SHP77 (cell line): ENCODE data around the gene B4GALT4.
A peak's percentile ranks its signal among the peaks of the same experiment; 100 is the strongest.
"Not testable (repeated sequence)": the region's sequence is repeated elsewhere in the genome, so short reads cannot be mapped to it uniquely, and the experiment has no call there.

Experiments used
- DNase-seq, 2 experiments: peaks; one replicate each; lab custom pipeline; 2025; lab: John Stamatoyannopoulos, UW

Gene B4GALT4

GRCh38 chr3:119240591-119241434 lies at the start of gene B4GALT4:
Gene B4GALT4 (minus strand): TSS chr3:119240878. CDS start chr3:119230099, 10,779 bp downstream.
- peak; percentile 76 to 85 for DNase-seq

- DNase-seq: no peak
Measured at GRCh38 chr3:119289404-119289770, 48.7 kb upstream of the B4GALT4 start.

- DNase-seq: no peak
Measured at GRCh38 chr3:119288669-119289403, 48.2 kb upstream of the B4GALT4 start.

- DNase-seq: no peak
Measured at GRCh38 chr3:119279584-119280243, 39.0 kb upstream of the B4GALT4 start.

GRCh38 chr3:119279101-119279554 lies 38.5 kb upstream of the B4GALT4 start:
- DNase-seq: peak in 1 of 2 experiments; percentile 1

- DNase-seq: no peak
Measured at GRCh38 chr3:119276680-119277079, 36.0 kb upstream of the B4GALT4 start.

- DNase-seq: not testable (repeated sequence)
Measured at GRCh38 chr3:119270212-119270611, 29.5 kb upstream of the B4GALT4 start.

GRCh38 chr3:119261055-119261454 lies 20.4 kb upstream of the B4GALT4 start:
- no peak for DNase-seq

- no peak for DNase-seq
Measured at GRCh38 chr3:119259821-119260220, 19.1 kb upstream of the B4GALT4 start.

- DNase-seq: no peak
Measured at GRCh38 chr3:119258915-119259314, 18.2 kb upstream of the B4GALT4 start.

GRCh38 chr3:119257654-119258410 lies 17.2 kb upstream of the B4GALT4 start:
- no peak for DNase-seq

GRCh38 chr3:119257111-119257510 lies 16.4 kb upstream of the B4GALT4 start:
- no peak for DNase-seq

GRCh38 chr3:119255214-119255613 lies 14.5 kb upstream of the B4GALT4 start:
- no peak for DNase-seq

GRCh38 chr3:119245778-119246177 lies 5.1 kb upstream of the B4GALT4 start:
- DNase-seq: peak; percentile 20 to 23

GRCh38 chr3:119243712-119244111 lies 3.0 kb upstream of the B4GALT4 start:
- DNase-seq: no peak

GRCh38 chr3:119243058-119243529 lies 2.4 kb upstream of the B4GALT4 start:
- DNase-seq: not testable (repeated sequence)

- DNase-seq: not testable (repeated sequence)
Measured at GRCh38 chr3:119242387-119243057, 1.8 kb upstream of the B4GALT4 start.

- DNase-seq: peak; percentile 41
Measured at GRCh38 chr3:119240101-119240590, 532 bp downstream of the B4GALT4 start.

GRCh38 chr3:119239206-119239820 lies 1.4 kb downstream of the B4GALT4 start:
- no peak for DNase-seq

- no peak for DNase-seq
Measured at GRCh38 chr3:119238363-119238762, 2.3 kb downstream of the B4GALT4 start.
